Thyroid gland (tissue), 4 donors: Measurements from ENCODE around the gene ANO6.

ENCODE experiments used
- POLR2A ChIP-seq, 2 donors: fragments of 450-650 bp; IDR thresholded peaks; one replicate each; pipeline ENCODE4 v1.6.1; 2017; ENCODE audit warnings: antibody characterized with exemption in 2 of 2, mild to moderate bottlenecking in 2 of 2, moderate library complexity in 1 of 2
- TF ChIP-seq, protein P1 (sequence below), 6 experiments: fragments of 200-600 bp in 3 of 6; fragments of 450-650 bp in 3 of 6; sonication (generic) in 3 of 6; IDR thresholded peaks; one replicate each; pipeline ENCODE4 v1.5.1; 2016 to 2019; ENCODE audit warnings: antibody characterized with exemption in 6 of 6, mild to moderate bottlenecking in 2 of 6, inconsistent platforms in 1 of 6, moderate library complexity in 1 of 6

DNA sequence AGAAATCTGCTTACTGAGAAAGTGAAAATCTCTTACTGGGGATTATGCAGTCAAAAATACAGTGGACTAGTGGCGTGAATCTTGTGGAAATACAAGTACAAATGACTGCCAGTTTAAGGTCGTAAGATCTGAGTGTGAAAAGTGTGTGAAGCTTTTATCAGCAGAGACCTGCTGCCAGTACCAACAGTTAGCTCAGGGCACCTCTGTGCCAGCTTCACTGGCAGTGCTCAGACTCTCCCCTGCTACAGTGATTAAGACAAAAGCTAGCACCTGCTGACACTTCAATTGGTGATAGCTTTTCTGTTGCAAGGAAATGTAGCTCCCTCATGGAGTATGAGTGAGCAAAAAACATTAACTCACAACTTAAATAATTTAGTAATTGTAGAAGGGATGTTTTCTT lies 185.1 kb downstream of the ANO6 start:
- no peak for TF ChIP-seq POLR2A (IDR thresholded peaks at IDR 0.05)
- TF ChIP-seq, protein P1, sequence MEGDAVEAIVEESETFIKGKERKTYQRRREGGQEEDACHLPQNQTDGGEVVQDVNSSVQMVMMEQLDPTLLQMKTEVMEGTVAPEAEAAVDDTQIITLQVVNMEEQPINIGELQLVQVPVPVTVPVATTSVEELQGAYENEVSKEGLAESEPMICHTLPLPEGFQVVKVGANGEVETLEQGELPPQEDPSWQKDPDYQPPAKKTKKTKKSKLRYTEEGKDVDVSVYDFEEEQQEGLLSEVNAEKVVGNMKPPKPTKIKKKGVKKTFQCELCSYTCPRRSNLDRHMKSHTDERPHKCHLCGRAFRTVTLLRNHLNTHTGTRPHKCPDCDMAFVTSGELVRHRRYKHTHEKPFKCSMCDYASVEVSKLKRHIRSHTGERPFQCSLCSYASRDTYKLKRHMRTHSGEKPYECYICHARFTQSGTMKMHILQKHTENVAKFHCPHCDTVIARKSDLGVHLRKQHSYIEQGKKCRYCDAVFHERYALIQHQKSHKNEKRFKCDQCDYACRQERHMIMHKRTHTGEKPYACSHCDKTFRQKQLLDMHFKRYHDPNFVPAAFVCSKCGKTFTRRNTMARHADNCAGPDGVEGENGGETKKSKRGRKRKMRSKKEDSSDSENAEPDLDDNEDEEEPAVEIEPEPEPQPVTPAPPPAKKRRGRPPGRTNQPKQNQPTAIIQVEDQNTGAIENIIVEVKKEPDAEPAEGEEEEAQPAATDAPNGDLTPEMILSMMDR (IDR thresholded peaks at IDR 0.05): no peak
